Mucosa of stomach (tissue), 1 donor: ENCODE data around the gene RHOV.
A peak's percentile ranks its signal among the peaks of the same experiment; 100 is the strongest.

ENCODE experiments used
- H3K27me3 ChIP-seq: one replicate; pipeline ENCODE4 v1.7.0; 2013; ENCODE audit warnings: mild to moderate bottlenecking, low read length; ENCODE audit not compliant: control insufficient read depth, insufficient read depth
- H3K36me3 ChIP-seq: one replicate; pipeline ENCODE4 v1.7.0; 2013; ENCODE audit warnings: low read length; ENCODE audit not compliant: control insufficient read depth, insufficient read depth
- H3K4me1 ChIP-seq: one replicate; pipeline ENCODE4 v1.7.0; 2013; ENCODE audit warnings: mild to moderate bottlenecking, low read length; ENCODE audit not compliant: control insufficient read depth, insufficient read depth
- H3K4me3 ChIP-seq: one replicate; pipeline ENCODE4 v1.7.0; 2013; ENCODE audit warnings: low read length
- H3K9ac ChIP-seq: one replicate; pipeline ENCODE4 v1.7.0; 2013; ENCODE audit warnings: mild to moderate bottlenecking, low read length, moderate library complexity
- H3K9me3 ChIP-seq: one replicate; pipeline ENCODE4 v1.7.0; 2013; ENCODE audit warnings: mild to moderate bottlenecking, low read length, moderate library complexity; ENCODE audit not compliant: control insufficient read depth
- donor health status: Pancreatic carcinoma.

Gene RHOV

DNA sequence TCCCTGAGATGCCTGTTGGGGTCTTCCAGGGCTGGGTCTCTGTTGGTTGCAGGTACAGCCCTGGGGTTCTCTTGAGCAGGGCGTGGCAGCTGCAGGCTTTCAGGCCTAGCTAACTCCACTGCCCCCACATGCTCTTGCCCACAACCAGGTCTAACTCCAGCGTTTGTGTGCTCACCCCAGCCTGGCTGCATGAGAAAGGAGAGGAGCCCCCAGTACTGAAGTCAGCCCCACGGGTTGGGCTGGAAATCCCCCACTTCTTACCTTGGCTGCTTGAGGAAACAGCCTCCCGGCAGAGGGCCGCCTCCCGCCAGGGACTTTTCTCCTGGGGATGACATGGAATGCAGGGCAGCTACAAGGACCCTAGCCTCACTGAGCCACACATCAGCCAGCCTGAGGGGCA lies 38.4 kb upstream of the RHOV start:
- H3K9ac ChIP-seq, result no peak overlapping the region
- H3K36me3 ChIP-seq, result no peaks in the 10 kb centered on the region
- H3K27me3 ChIP-seq, result no peaks in the 10 kb centered on the region
- H3K9me3 ChIP-seq, result no peaks in the 10 kb centered on the region
- peaks cover 11% of the 10 kb centered on the region for H3K4me1 ChIP-seq
- no peak overlapping the region for H3K4me3 ChIP-seq

DNA sequence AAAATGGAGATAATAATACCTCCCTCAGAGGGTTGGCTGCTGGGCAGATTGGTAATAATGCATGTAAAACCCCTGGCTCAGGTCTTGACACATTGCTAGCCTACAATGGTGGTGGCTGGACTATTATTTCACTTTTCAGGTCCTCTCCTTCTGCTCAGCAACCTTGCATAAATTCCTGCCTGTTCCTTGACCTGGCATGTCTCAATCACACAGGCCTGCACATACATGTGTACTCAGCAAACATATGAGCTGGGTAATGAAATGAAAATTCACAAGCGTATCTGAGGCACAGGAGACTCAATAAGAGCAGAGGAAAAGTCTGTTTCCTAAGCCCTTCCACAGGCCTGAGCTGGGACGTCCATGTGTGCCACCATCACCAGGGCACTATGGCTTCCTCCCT lies 37.7 kb upstream of the RHOV start:
- H3K9me3 ChIP-seq, result no peaks in the 10 kb centered on the region
- H3K27me3 ChIP-seq, result no peaks in the 10 kb centered on the region
- H3K36me3 ChIP-seq, result no peaks in the 10 kb centered on the region
- H3K4me3 ChIP-seq, result no peak overlapping the region
- H3K4me1 ChIP-seq, result peaks cover 19% of the 10 kb centered on the region
- H3K9ac ChIP-seq, result no peak overlapping the region

DNA sequence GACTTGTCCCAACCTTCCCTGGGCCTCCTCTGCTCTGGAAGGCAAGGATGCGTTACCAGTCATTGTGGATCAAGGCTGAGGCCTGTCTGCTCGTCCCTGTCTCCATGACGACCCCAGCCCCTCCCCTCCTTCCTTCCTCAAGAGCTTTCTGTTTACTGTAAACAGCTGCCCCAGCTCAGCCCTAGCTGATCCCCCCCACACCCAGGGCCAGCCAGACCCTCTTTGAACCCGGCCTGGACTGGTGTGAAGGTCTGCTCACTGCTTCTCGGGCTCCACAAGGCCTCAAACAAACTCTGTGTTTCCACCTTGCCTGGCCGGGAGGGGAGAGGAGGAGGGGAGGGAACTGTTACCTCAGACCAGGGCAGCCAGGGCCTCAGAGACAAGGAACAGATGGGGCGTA lies 37.1 kb upstream of the RHOV start:
- Histone ChIP-seq H3K27me3 (no peaks in the 10 kb centered on the region), H3K9ac (no peak overlapping the region), H3K4me1 (peaks cover 23% of the 10 kb centered on the region), H3K9me3 (no peaks in the 10 kb centered on the region), H3K4me3 (no peak overlapping the region), H3K36me3 (no peaks in the 10 kb centered on the region)

DNA sequence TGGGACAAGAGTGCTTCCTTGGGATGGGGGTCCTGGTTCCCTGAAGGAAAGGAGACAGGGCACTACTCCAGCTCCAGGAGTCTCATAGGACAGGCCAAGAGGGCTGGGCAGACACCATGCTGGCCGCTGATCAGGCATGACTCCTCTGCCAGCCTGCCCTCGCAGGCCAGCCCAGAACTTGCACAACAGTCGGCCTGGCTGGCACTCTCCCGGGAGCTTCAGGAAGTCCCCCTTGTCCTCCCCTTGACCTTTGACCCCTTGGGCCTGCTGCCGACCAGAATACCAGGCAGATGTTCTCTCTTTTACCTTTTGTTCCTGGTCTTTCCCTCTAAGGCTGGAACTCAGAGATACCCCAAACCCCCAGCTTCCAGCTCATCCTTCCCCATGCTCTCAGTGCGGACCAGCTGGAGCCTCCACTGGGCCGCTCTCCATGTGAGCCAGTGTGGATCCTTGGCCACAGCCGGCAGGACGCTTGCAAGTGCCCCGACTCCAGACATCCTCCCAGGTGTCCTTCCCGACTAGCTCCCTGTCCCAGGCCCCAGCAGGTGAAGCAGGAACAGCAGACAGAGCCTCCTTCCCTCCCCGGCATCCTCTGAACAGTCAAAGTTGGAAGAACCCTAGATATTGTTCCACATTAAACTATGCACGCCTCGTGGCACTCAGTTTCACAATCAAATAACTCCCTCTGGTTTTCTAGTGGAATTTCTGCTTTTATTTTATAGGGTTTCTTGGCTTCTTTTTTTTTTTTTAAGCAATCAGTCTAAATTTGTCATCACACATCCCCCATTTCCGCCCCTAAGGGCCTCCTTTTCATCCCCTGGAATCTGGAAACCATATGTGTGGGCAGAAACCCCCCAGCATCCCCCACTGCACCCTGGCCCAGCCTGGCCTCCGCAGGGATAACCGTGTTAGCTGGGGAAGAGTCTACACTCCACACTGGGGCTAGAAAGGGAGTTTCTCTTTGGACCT lies 35.9 kb upstream of the RHOV start:
- Histone ChIP-seq H3K4me1 (peaks cover 30% of the 10 kb centered on the region), H3K36me3 (no peaks in the 10 kb centered on the region), H3K9ac (no peak overlapping the region), H3K4me3 (no peak overlapping the region), H3K9me3 (no peaks in the 10 kb centered on the region), H3K27me3 (no peaks in the 10 kb centered on the region)

DNA sequence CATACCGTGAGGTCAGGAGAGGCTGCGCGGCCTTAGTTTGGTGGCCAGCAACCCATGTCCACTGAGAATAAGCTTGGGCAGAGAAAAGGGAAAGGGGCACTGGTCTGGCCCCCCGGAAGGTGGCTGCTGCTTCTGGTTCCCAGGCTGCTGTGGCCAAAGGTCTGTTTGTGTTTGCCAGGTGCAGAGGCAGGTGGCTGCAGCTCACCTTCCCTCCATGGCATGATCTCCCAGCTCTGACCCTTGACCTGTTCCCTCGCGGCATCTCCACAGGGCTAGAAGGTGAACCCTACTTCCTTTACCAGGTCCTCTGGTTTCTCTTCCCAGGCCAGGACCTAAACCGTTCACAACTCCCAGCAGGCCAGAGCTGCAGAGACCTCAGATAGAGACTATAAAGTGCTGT lies 34.1 kb upstream of the RHOV start:
- no peak overlapping the region for H3K4me3 ChIP-seq
- H3K27me3 ChIP-seq, result no peaks in the 10 kb centered on the region
- no peaks in the 10 kb centered on the region for H3K9me3 ChIP-seq
- H3K9ac ChIP-seq, result no peak overlapping the region
- H3K36me3 ChIP-seq, result peaks cover 8% of the 10 kb centered on the region
- peaks cover 39% of the 10 kb centered on the region for H3K4me1 ChIP-seq

DNA sequence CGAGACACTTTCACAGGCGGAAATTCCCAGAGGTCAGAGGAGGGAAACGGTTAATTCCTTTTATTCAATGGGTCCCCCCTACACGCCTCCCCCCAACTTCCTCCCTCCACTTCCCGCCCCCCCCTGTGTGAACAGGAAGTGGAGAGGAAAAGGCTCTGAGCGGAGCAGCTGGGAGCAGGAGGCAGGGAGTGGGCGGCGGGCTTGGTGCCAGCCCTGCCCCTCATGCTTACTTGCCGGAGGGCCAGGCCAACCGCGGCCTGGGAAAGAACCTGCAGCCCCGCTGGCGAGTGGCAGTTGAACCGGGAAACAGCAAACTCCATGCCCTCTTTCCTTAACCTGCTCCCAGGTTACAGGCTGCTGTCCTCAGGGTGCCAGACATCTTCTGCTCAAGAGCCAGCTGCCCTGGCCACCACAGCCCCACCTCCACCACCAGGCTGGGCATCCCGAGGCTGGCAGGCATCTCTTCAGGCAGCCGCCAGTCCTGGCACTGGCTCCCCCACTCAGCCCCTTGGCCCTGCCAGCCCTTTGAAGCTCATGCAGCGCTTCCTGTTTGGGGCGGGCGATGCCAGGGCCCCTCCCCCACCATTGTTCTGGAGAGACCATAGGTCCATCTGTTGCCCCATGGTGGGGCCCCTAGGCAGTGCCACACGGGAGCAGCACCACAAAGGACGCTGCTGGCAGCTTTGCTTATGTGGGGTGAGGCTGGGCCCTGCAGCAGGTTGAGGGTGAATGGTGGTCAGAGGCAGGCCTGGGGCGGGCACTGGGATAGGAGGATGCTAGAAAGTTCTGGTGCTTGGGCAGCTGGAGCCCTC lies 33.2 kb upstream of the RHOV start:
- no peaks in the 10 kb centered on the region for H3K27me3 ChIP-seq
- H3K4me1 ChIP-seq, result peaks cover 40% of the 10 kb centered on the region
- peaks cover 9% of the 10 kb centered on the region for H3K36me3 ChIP-seq
- peak overlapping the region; percentile 87 for H3K9ac ChIP-seq
- H3K4me3 ChIP-seq, result peak overlapping the region; percentile 82
- no peaks in the 10 kb centered on the region for H3K9me3 ChIP-seq

DNA sequence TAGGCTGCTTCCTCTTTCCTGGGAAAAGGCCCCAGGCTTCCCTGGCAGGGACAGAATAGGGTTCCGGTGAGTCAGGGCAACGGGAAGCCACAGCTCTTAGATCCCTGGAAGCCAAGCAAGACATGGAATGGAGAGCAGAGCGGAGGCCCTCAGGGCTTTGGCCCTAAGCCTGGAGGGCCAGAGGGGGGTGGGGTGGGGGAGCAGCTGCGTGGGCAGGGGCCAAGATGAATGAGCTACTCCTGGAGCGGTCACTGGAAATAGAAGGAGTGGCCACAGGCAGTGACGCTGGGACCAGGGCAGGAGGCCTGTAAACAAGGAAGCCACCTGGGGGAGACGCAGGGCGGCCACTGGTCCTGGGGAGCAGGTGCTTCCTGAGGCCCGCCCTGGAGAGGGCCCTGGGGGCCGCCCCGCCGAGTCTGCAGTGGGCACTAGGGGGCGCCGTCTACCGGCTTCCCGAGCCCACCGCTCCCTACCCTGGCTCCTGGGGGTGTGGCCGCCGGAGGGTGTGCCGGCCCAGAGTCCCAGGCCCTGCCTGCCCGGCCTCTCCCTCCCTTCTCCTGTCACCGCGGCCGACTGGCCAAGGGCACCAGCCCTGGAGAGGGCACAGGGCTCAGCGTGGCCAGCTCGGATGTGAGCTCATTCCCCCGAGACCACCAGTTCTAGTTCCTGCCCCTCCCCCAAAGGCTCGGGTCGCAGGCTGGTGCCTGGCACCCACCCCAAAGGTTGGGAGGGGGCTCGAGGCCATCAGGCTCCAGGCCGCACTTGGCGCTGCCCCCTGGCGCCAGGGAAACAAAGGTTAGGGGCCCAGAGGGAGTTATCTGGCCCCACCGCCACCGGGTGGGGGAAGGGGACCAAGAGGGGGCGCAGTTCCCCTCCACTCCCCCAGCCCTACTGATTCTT lies 32.3 kb upstream of the RHOV start:
- peaks cover 9% of the 10 kb centered on the region for H3K36me3 ChIP-seq
- no peaks in the 10 kb centered on the region for H3K27me3 ChIP-seq
- H3K9ac ChIP-seq, result peak overlapping the region; percentile 87
- H3K4me1 ChIP-seq, result peaks cover 40% of the 10 kb centered on the region
- H3K9me3 ChIP-seq, result no peaks in the 10 kb centered on the region
- peak overlapping the region; percentile 82 for H3K4me3 ChIP-seq

DNA sequence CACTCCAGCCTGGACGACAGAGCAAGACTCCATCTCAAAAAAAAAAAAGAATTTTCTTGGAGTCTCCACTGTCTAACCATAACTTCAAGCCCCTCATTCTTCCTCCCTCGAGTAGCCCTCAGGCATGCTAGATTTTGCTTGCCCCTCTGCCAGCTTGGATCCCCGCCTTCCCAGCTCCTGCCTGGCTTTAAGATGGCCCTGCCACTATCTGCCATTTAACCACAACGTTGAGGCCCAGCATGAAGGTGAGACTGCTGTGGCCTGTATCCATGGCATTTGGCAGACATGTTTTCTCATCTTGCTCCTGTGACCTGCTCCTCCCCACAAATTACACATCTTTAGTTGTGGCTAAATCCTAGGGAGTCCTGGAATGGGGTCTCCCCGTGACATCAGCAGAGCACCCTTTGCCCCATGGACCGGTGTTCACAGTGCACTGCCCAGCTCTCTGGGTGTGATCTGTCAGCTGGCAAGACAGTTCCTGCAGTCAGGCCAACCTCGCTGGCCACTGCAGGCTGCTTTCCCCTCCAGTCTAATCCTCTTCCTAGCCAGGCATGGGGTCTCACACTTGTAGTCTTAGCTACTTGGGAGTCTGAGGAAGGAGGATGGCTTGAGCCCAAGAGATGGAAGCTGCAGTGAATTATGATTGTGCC lies 30.6 kb upstream of the RHOV start:
- H3K4me1 ChIP-seq, result peaks cover 40% of the 10 kb centered on the region
- no peak overlapping the region for H3K9ac ChIP-seq
- peaks cover 15% of the 10 kb centered on the region for H3K36me3 ChIP-seq
- no peaks in the 10 kb centered on the region for H3K9me3 ChIP-seq
- H3K27me3 ChIP-seq, result no peaks in the 10 kb centered on the region
- H3K4me3 ChIP-seq, result no peak overlapping the region

DNA sequence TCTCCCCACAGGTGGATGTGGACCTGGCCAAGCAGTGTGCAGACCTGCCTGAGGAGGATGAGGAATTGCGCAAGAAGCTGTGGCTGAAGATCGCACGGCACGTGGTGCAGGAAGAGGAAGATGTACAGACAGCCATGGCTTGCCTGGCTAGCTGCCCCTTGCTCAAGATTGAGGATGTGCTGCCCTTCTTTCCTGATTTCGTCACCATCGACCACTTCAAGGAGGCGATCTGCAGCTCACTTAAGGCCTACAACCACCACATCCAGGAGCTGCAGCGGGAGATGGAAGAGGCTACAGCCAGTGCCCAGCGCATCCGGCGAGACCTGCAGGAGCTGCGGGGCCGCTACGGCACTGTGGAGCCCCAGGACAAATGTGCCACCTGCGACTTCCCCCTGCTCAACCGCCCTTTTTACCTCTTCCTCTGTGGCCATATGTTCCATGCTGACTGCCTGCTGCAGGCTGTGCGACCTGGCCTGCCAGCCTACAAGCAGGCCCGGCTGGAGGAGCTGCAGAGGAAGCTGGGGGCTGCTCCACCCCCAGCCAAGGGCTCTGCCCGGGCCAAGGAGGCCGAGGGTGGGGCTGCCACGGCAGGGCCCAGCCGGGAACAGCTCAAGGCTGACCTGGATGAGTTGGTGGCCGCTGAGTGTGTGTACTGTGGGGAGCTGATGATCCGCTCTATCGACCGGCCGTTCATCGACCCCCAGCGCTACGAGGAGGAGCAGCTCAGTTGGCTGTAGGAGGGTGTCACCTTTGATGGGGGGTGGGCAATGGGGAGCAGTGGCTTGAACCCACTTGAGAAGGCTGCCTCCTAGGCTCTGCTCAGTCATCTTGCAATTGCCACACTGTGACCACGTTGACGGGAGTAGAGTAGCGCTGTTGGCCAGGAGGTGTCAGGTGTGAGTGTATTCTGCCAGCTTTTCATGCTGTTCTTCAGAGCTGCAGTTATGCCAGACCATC lies 28.8 kb upstream of the RHOV start:
- peaks cover 32% of the 10 kb centered on the region for H3K4me1 ChIP-seq
- no peaks in the 10 kb centered on the region for H3K27me3 ChIP-seq
- H3K9me3 ChIP-seq, result no peaks in the 10 kb centered on the region
- H3K4me3 ChIP-seq, result no peak overlapping the region
- H3K9ac ChIP-seq, result no peak overlapping the region
- H3K36me3 ChIP-seq, result peaks cover 15% of the 10 kb centered on the region

DNA sequence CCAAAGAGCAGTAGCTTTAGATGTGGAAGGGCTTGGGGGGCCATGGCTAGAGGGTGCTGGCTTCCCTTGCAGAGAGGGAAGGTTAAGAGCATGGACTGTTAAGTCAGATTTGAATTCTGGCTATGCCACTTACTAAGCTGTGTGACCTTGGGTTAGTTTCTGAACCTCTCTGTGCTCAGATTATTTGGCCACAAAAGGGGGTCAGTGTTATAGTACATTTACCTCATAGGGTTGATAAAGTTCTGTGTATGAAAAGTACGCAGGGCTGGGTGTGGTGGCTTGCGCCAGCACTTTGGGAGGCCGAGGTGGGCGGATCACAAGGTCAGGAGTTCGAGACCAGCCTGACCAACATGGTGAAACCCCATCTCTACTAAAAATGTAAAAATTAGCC lies 27.0 kb upstream of the RHOV start:
- peaks cover 16% of the 10 kb centered on the region for H3K4me1 ChIP-seq
- no peak overlapping the region for H3K4me3 ChIP-seq
- no peak overlapping the region for H3K9ac ChIP-seq
- H3K9me3 ChIP-seq, result no peaks in the 10 kb centered on the region
- H3K27me3 ChIP-seq, result no peaks in the 10 kb centered on the region
- peaks cover 15% of the 10 kb centered on the region for H3K36me3 ChIP-seq
